22Rv1 (cell line): ENCODE results near the gene TIMP1.

ENCODE experiments used
- CTCF ChIP-seq: fragments of 450-650 bp; IDR thresholded peaks from 2 replicates; pipeline ENCODE4 v1.5.1; 2017; ENCODE audit warnings: mild to moderate bottlenecking
- ZFX ChIP-seq: fragments of 450-650 bp; IDR thresholded peaks from 2 replicates; pipeline ENCODE4 v1.6.1; 2017; ENCODE audit warnings: antibody characterized with exemption, borderline replicate concordance

- TF ChIP-seq CTCF (no peak), ZFX (no peak)
Observed at GRCh38 chrX:47593522-47593921, 11.3 kb downstream of the TIMP1 start.
